LNCaP clone FGC (cell line): Measurements from ENCODE around the gene DNAJB4.

ENCODE experiments used
- DNase-seq: peaks from one replicate; pipeline ENCODE4 v3.0.0-alpha.2; 2011; ENCODE audit warnings: low read depth
- H3K4me3 ChIP-seq: 2 replicates; pipeline ENCODE4 v1.5.1; 2011; ENCODE audit warnings: mild to moderate bottlenecking, low read depth, low read length, control low read depth
- TF ChIP-seq, protein P1 (sequence below): IDR thresholded peaks from 2 replicates; pipeline ENCODE4 v1.5.1; 2012; ENCODE audit warnings: mild to moderate bottlenecking; ENCODE audit not compliant: control insufficient read depth, insufficient read depth; ENCODE audit errors: extremely low read depth

Gene DNAJB4

DNA sequence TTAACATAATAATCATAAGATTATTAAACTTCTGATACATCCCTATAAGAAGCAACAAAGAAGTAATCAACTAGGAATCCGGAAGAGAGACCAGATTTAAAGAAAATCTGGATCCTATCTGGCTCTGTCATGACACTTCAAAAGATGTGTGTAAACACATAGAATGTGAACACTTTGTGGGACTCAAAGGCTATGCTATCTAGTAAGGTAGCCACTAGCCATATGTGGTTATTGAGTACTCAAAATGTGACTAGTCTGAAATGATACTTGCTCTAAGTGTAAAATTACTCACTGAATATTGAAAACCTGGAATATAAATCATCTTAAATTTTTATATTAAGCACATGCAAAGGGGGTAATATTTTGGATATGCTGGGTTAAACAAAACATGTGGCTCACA lies 34.5 kb upstream of the DNAJB4 start:
- no peak for DNase-seq
- TF ChIP-seq, protein P1, sequence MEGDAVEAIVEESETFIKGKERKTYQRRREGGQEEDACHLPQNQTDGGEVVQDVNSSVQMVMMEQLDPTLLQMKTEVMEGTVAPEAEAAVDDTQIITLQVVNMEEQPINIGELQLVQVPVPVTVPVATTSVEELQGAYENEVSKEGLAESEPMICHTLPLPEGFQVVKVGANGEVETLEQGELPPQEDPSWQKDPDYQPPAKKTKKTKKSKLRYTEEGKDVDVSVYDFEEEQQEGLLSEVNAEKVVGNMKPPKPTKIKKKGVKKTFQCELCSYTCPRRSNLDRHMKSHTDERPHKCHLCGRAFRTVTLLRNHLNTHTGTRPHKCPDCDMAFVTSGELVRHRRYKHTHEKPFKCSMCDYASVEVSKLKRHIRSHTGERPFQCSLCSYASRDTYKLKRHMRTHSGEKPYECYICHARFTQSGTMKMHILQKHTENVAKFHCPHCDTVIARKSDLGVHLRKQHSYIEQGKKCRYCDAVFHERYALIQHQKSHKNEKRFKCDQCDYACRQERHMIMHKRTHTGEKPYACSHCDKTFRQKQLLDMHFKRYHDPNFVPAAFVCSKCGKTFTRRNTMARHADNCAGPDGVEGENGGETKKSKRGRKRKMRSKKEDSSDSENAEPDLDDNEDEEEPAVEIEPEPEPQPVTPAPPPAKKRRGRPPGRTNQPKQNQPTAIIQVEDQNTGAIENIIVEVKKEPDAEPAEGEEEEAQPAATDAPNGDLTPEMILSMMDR: no peak
- no peak overlapping the region for H3K4me3 ChIP-seq

DNA sequence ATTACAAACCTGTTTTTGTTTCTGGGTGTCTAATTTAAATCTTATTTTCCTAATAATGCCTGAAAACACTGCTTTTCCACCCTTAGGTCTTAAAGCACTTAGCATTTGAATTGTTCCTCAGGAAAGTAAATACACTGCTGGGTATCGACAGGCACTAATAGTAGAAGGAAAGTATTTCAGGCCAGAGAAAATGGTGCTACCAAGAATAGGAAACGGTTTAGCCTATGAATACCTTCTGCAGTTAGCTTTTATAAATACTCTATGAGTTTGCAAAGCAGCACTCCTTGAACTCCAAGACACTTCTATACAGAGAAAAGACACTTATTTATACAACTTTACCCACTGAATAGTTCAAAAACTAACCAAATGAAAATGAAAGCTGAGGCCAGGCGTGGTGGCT lies 32.7 kb upstream of the DNAJB4 start:
- no peak for DNase-seq
- TF ChIP-seq, protein P1: no peak
- H3K4me3 ChIP-seq: no peak overlapping the region

DNA sequence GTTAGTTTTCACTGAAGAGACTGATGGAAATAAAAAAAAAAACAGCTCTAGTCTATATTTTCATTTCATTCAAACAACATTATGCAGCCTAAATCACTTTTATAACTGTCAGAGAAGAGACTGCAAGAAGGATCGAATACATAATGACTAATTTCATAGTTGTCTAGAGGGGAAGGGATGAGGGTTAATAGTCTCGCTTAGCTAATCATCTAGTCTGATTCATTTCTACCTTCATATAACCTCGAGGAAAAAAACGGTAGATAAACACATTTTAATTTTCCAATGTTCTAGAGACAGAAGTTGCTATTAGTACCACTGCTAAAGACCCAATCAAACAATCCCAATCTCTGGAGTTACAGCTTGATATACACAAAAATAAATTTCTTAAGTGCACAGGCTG lies 29.4 kb upstream of the DNAJB4 start:
- TF ChIP-seq, protein P1: no peak
- no peak overlapping the region for H3K4me3 ChIP-seq
- DNase-seq: no peak

DNA sequence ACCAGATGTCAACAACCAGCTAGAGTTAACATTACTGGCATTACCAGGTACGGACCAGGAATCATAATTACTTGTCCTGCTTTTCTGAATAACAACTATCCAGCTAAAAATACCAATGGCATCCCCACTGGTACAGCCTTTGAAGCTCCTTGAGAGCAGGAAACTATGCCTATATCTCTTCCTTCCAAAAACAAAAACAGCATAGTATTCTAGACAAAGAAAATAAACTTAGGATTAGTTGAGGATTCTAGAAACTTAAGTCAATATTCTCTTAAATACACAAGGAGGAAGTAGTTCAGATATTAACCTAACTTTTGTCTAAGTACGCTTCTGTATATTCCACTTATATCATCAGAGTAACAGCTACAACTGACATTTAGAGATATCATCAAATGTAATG lies 28.8 kb upstream of the DNAJB4 start:
- DNase-seq: no peak
- TF ChIP-seq, protein P1: no peak
- H3K4me3 ChIP-seq: no peak overlapping the region; the same call in 1 of the 2 replicates

DNA sequence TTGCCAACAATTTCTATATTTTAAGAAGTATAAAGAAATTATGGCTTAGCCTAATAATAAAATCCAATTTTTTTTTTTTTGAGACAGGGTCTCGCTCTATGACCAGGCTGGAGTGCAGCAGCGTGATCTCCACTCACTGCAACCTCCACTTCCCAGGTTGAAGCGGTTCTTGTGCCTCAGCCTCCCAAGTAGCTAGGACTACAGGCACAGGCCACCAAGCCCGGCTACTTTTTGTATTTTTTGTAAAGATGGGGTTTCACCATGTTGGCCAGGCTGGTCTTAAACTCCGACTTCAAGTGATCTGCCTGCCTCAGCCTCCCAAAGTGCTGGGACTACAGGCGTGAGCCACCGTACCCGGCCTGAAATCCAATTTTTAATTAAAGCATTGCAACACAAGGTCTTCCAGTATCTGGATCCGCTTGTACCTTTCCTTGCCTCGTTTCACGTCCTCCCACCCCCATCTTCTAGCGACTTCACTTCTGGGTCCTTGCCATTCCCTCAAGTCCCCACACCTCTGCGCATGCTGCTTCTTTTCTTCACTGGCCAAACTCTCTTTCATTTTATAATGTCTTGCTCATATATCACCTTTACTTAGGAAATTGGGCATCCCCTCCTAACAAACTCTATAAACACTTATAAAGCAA lies 28.2 kb upstream of the DNAJB4 start:
- no peak for DNase-seq
- H3K4me3 ChIP-seq: peak overlapping the region; percentile 82
- TF ChIP-seq, protein P1: no peak

DNA sequence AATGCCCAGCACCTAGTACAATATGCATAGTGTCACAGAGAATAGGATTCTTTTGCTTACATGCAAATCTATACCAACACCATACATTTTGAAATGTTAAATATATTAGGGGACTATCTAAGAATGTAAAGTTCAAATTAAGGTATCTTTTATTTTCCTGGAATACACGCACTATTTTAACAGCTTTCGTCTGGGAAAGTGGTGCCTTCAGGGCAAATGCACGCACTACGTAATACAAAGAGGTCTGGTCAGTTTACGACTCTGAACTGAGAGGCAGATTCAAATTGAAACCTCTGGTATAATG lies 26.8 kb upstream of the DNAJB4 start:
- TF ChIP-seq, protein P1: no peak
- DNase-seq: no peak

DNA sequence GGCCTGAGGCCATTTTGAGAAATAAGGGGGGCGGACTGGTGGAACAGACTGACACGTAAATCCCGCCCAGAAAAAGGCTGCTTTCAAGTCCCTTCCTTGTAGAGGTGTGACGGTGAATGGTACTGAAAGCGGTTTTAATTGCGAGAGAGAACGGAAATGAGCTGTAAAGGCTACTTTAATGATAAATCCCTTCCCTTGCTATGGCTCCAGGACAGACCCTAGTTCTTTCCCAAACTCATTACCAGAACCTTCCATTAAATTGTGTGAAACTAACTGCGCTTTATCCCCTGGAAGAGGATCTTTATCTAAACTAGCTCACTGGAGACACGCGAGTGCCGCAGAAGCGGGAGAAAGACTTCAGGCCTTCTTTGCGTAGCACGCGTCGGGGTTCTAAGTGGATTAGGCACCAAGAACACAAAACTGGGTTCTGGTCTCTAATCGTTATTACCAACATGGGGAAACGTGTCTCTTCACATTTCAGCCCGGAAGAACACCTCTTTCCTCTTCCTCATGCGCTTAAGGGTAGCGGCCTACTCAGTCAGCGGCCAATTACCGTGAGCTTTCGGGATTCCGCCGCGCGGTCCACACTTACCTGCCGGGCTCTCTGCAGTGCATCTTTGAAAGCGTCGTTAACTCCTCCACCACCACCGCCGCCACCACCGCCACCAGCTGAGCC lies 26.3 kb upstream of the DNAJB4 start:
- DNase-seq: peak; percentile 95
- H3K4me3 ChIP-seq: peak overlapping the region; percentile 82
- TF ChIP-seq, protein P1: no peak

More for the DNA sequence above, 26.8 kb upstream of the DNAJB4 start:
- H3K4me3 ChIP-seq: peak overlapping the region; percentile 82
